Transverse colon (tissue), 3 donors: ENCODE measurements around the gene ENPP6.

Source experiments
- POLR2A ChIP-seq: fragments of 450-650 bp; IDR thresholded peaks from one replicate; pipeline ENCODE4 v1.6.1; 2016; ENCODE audit warnings: antibody characterized with exemption, mild to moderate bottlenecking, moderate library complexity
- POLR2AphosphoS5 ChIP-seq, 3 donors: sonication (generic); formaldehyde crosslinking; IDR thresholded peaks; one replicate each; pipeline ENCODE4 v1.6.1; 2016; ENCODE audit warnings: antibody characterized with exemption in 3 of 3

GRCh38 chr4:184246426-184246825, 28.8 kb upstream of the ENPP6 start:
- TF ChIP-seq POLR2AphosphoS5 (IDR thresholded peaks at IDR 0.05) (no peak), POLR2A (no peak)
